Endodermal cell (in vitro differentiated cells): ENCODE measurements around the gene TNFRSF19. TPM values are rescaled to one million over a fixed set of nuclear protein-coding genes. Genes with fewer than 3 reads are reported as not detected.

ENCODE experiments used
- DNase-seq: peaks from one replicate; pipeline ENCODE4 v3.0.0-alpha.2; 2017
- H3K27ac ChIP-seq: 2 replicates; pipeline ENCODE4 v1.5.1; 2013; ENCODE audit warnings: mild to moderate bottlenecking, low read depth, low read length, moderate library complexity
- H3K27me3 ChIP-seq: 2 replicates; pipeline ENCODE4 v1.6.1; 2013; ENCODE audit warnings: mild to moderate bottlenecking, low read length, moderate library complexity; ENCODE audit not compliant: insufficient read depth, control insufficient read depth, poor library complexity, severe bottlenecking
- H3K36me3 ChIP-seq: 2 replicates; pipeline ENCODE4 v1.7.0; 2013; ENCODE audit warnings: mild to moderate bottlenecking, low read length, moderate library complexity; ENCODE audit not compliant: control insufficient read depth, insufficient read depth
- H3K4me1 ChIP-seq: one replicate; pipeline ENCODE4 v1.7.0; 2013; ENCODE audit warnings: low read length; ENCODE audit not compliant: control insufficient read depth, insufficient read depth
- H3K4me3 ChIP-seq: 2 replicates; pipeline ENCODE4 v1.5.1; 2013; ENCODE audit warnings: mild to moderate bottlenecking, low read length, moderate library complexity
- H3K9ac ChIP-seq: 2 replicates; pipeline ENCODE4 v1.6.1; 2013; ENCODE audit warnings: mild to moderate bottlenecking, low read length, moderate library complexity; ENCODE audit not compliant: poor library complexity, severe bottlenecking; ENCODE audit errors: extremely low read depth
- H3K9me3 ChIP-seq: 2 replicates; pipeline ENCODE4 v1.6.1; 2013; ENCODE audit warnings: mild to moderate bottlenecking, low read length, moderate library complexity; ENCODE audit not compliant: control insufficient read depth
- H3K27ac Mint-ChIP-seq: 2 replicates; pipeline ENCODE4 v1.8.0; 2020; ENCODE audit warnings: mixed read lengths
- H3K27me3 Mint-ChIP-seq: 2 replicates; pipeline ENCODE4 v1.8.0; 2021; ENCODE audit warnings: mild to moderate bottlenecking, mixed read lengths; ENCODE audit not compliant: insufficient read depth
- H3K36me3 Mint-ChIP-seq: 2 replicates; pipeline ENCODE4 v1.8.0; 2020; ENCODE audit warnings: low read depth, mixed read lengths
- H3K4me1 Mint-ChIP-seq: 2 replicates; pipeline ENCODE4 v1.8.0; 2020; ENCODE audit warnings: mixed read lengths
- H3K4me3 Mint-ChIP-seq: 2 replicates; pipeline ENCODE4 v1.8.0; 2020; ENCODE audit warnings: mild to moderate bottlenecking, moderate library complexity, mixed read lengths
- H3K9me3 Mint-ChIP-seq: 2 replicates; pipeline ENCODE4 v1.8.0; 2020; ENCODE audit warnings: mild to moderate bottlenecking, mixed read lengths
- CTCF ChIP-seq: fragments of 200-600 bp; sonication (generic); conservative IDR thresholded peaks from 2 replicates; pipeline ENCODE4 v1.5.0; 2021; ENCODE audit warnings: antibody characterized with exemption, mild to moderate bottlenecking
- WGBS, 2 experiments: methylation state at CpG; one replicate each; pipeline versions ENCODE4 v1.1.5 to v1.1.7; 2013; ENCODE audit warnings: missing lambda C conversion rate in 2 of 2, mixed read lengths in 1 of 2; ENCODE audit not compliant: insufficient coverage in 1 of 2, insufficient read length in 1 of 2; 5-methylcytosine and 5-hydroxymethylcytosine counted together
- total RNA-seq, 2 donors: library from RNA; stranded (reverse); fragmentation: NEBNext Ultra II Directional in 1 of 2; extraction: Animal tissue kit (Norgen Biotek cat#: 25700) in 1 of 2; gene quantifications; 2 replicates in 1 of 2; 3 replicates in 1 of 2; pipeline ENCODE4 v1.2.1, GENCODE V29; 2021

TNFRSF19 gene
- total RNA-seq, 2 donors from 2014 or later = 9.2 to 13.0 TPM

DNA sequence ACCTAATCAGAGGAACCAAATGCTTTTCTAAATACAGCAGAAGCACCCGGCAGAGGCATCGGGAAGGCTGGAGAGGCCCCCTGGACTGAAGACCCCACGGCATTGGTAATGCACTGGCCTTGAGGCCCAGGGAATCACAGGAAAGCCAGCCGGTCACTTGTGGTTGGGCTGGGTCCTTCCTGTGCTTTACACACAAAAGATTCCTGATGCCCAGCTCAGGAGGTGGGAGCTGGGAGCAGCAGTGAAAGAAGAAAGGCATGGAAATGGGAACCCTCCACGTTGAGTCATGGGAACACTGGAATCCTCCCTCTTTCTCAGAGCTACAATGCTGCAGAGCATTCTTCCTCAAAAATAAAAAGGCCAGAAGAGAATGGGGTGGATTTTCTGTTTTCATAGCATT lies 126.4 kb downstream of the TNFRSF19 start:
- Histone ChIP-seq H3K36me3 (no peaks in the 10 kb centered on the region), H3K9ac (no peak overlapping the region), H3K4me3 (no peak overlapping the region), H3K9me3 (no peaks in the 10 kb centered on the region), H3K4me1 (no peaks in the 10 kb centered on the region), H3K27ac (no peak overlapping the region), H3K27me3 (peaks cover 48% of the 10 kb centered on the region)
- TF ChIP-seq CTCF = no peak
- no peak overlapping the region for H3K27ac Mint-ChIP-seq
- DNase-seq = peak; percentile 61
- WGBS, 2 experiments = 47 to 75% methylated on average over 4 to 5 of the region's 5 CpGs
- no peak overlapping the region for H3K4me3 Mint-ChIP-seq
- peaks cover 9% of the 10 kb centered on the region for H3K4me1 Mint-ChIP-seq
- peaks cover 61% of the 10 kb centered on the region for H3K27me3 Mint-ChIP-seq
- no peaks in the 10 kb centered on the region for H3K36me3 Mint-ChIP-seq
- no peaks in the 10 kb centered on the region for H3K9me3 Mint-ChIP-seq

DNA sequence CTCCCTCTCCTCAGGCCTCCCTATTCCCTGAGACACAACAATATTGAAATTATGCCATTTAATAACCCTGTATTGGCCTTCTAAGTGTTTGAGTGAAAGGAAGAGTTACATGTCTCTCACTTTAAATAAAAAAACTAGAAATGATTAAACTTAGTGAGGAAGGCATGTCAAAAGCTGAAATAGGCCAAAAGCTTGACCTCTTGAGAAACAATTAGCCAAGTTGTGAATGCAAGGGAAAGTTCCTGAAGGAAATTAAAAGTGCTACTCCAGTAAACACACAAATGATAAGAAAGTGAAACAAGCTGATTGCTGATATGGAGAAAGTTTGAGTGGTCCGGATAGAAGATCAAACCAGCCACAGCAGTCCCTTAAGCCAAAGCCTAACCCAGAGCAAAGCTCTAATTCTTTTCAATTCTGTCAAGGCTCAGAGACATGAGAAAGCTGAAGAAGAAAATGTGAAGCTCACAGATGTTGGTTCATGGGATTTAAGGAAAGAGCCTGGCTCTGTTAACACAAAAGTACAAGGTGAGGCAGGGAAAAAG lies 127.6 kb downstream of the TNFRSF19 start:
- no peaks in the 10 kb centered on the region for H3K9me3 ChIP-seq
- peaks cover 14% of the 10 kb centered on the region for H3K4me1 Mint-ChIP-seq
- WGBS, 2 experiments = 90 to 100% methylated on average over 1 of the region's 1 CpG
- peaks cover 2% of the 10 kb centered on the region for H3K4me1 ChIP-seq
- peaks cover 68% of the 10 kb centered on the region for H3K27me3 Mint-ChIP-seq
- H3K36me3 Mint-ChIP-seq = no peaks in the 10 kb centered on the region
- TF ChIP-seq CTCF = no peak
- H3K27ac Mint-ChIP-seq = no peak overlapping the region
- no peaks in the 10 kb centered on the region for H3K36me3 ChIP-seq
- no peaks in the 10 kb centered on the region for H3K9me3 Mint-ChIP-seq
- H3K9ac ChIP-seq = no peak overlapping the region
- no peak overlapping the region for H3K4me3 Mint-ChIP-seq
- no peak overlapping the region for H3K27ac ChIP-seq
- peaks cover 53% of the 10 kb centered on the region for H3K27me3 ChIP-seq
- no peak overlapping the region for H3K4me3 ChIP-seq
- DNase-seq = no peak

DNA sequence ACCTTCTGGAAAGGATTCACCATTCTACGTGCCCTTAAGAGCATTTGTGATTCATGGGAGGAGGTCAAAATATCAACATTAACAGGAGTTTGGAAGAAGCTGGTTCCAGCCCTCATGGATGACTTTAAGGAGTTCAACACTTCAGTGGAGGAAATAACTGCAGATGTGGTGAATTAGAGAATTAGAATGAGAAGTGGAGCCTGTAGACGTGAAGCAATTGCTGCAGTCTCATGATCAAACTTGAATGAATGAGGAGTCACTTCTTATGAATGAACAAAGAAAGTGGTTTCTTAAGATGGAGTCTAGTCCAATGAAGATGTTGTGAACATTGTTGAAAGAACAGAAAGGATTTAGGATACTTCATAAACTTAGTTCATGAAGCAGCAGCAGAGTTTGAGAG lies 129.1 kb downstream of the TNFRSF19 start:
- Histone ChIP-seq H3K36me3 (no peaks in the 10 kb centered on the region), H3K9me3 (no peaks in the 10 kb centered on the region), H3K4me1 (peaks cover 2% of the 10 kb centered on the region), H3K4me3 (no peak overlapping the region), H3K27ac (no peak overlapping the region), H3K27me3 (peaks cover 55% of the 10 kb centered on the region), H3K9ac (no peak overlapping the region)
- no peak for DNase-seq
- H3K4me3 Mint-ChIP-seq = no peak overlapping the region
- H3K36me3 Mint-ChIP-seq = no peaks in the 10 kb centered on the region
- no peak overlapping the region for H3K27ac Mint-ChIP-seq
- no peaks in the 10 kb centered on the region for H3K9me3 Mint-ChIP-seq
- peaks cover 14% of the 10 kb centered on the region for H3K4me1 Mint-ChIP-seq
- no peak for TF ChIP-seq CTCF
- peaks cover 68% of the 10 kb centered on the region for H3K27me3 Mint-ChIP-seq
- 90 to 93% methylated on average over 2 of the region's 2 CpGs for WGBS, 2 experiments
